IMR-90 (cell line): ENCODE measurements around the gene PRAMEF11. TPM values are rescaled to one million over a fixed set of nuclear protein-coding genes. Genes with fewer than 3 reads are reported as not detected.

Source experiments
- ATAC-seq: fragments of 200-7000 bp; cut with Tn5 transposase; 2 replicates; pipeline ENCODE4 v1.9.1; 2020; ENCODE audit warnings: low read depth, mild to moderate bottlenecking, moderate library complexity
- BruUV-seq: library from RNA; stranded (reverse); fragments of 400-500 nt; replicated peaks from 2 replicates; lab custom pipeline; 2021; lab: Mats Ljungman, UMichigan
- CTCF ChIA-PET: fragments of 300-600 bp; formaldehyde crosslinking; extraction: SDS; loops from one replicate; lab custom pipeline; 2021; ENCODE audit warnings: antibody characterized with exemption; lab: Yijun Ruan, JAX
- POLR2A ChIA-PET: fragments of 300-600 bp; sonication (Branson Sonifier 250); formaldehyde crosslinking; loops from one replicate; lab custom pipeline; 2022; ENCODE audit warnings: antibody characterized with exemption; ENCODE audit not compliant: unreplicated experiment; lab: Charles Lee
- DNase-seq: peaks from one replicate; pipeline ENCODE4 v3.0.0; 2013
- H2AFZ ChIP-seq: replicated peaks from 2 replicates; pipeline ENCODE3; 2013; ENCODE audit warnings: low read length, mild to moderate bottlenecking; ENCODE audit not compliant: poor library complexity
- H2AK5ac ChIP-seq: 2 replicates; pipeline ENCODE4 v1.6.1; 2013; ENCODE audit warnings: low read depth, low read length, inconsistent platforms
- H2AK9ac ChIP-seq: replicated peaks from 2 replicates; pipeline ENCODE3; 2013; ENCODE audit warnings: mild to moderate bottlenecking, low read depth, low read length, moderate library complexity; ENCODE audit not compliant: poor library complexity
- H2BK120ac ChIP-seq: 2 replicates; pipeline ENCODE4 v1.6.1; 2013; ENCODE audit warnings: low read depth, low read length, inconsistent platforms
- H2BK15ac ChIP-seq: 3 replicates; pipeline ENCODE4 v1.6.1; 2013; ENCODE audit warnings: low read depth, low read length, inconsistent platforms
- H2BK20ac ChIP-seq: 2 replicates; pipeline ENCODE4 v1.6.1; 2013; ENCODE audit warnings: low read depth, mild to moderate bottlenecking, inconsistent platforms, low read length, moderate library complexity
- H2BK5ac ChIP-seq: 2 replicates; pipeline ENCODE4 v1.6.1; 2013; ENCODE audit warnings: mild to moderate bottlenecking, low read depth, low read length, inconsistent platforms; ENCODE audit not compliant: poor library complexity, severe bottlenecking
- H3K14ac ChIP-seq: replicated peaks from 2 replicates; pipeline ENCODE4 v1.6.1; 2013; ENCODE audit warnings: low read depth, low read length, inconsistent platforms
- H3K18ac ChIP-seq: 2 replicates; pipeline ENCODE4 v1.6.1; 2013; ENCODE audit warnings: low read depth, low read length, control low read depth
- H3K23ac ChIP-seq: 2 replicates; pipeline ENCODE4 v1.6.1; 2013; ENCODE audit warnings: low read depth, low read length, inconsistent platforms
- H3K27ac ChIP-seq: 2 replicates; pipeline ENCODE4 v1.5.1; 2013; ENCODE audit warnings: mild to moderate bottlenecking, control low read depth, low read length; ENCODE audit not compliant: insufficient read depth
- H3K27me3 ChIP-seq: 2 replicates; pipeline ENCODE4 v1.6.1; 2013; ENCODE audit warnings: low read length; ENCODE audit not compliant: control insufficient read depth, insufficient read depth
- H3K36me3 ChIP-seq: 2 replicates; pipeline ENCODE4 v1.6.1; 2013; ENCODE audit warnings: low read length, mixed read lengths; ENCODE audit not compliant: control insufficient read depth, insufficient read depth
- H3K4ac ChIP-seq: 2 replicates; pipeline ENCODE4 v1.6.1; 2013; ENCODE audit warnings: low read depth, low read length, inconsistent platforms
- H3K4me1 ChIP-seq: 2 replicates; pipeline ENCODE4 v1.6.1; 2013; ENCODE audit warnings: low read length, mixed read lengths; ENCODE audit not compliant: control insufficient read depth, insufficient read depth
- H3K4me2 ChIP-seq: 2 replicates; pipeline ENCODE4 v1.6.1; 2013; ENCODE audit warnings: low read depth, mild to moderate bottlenecking, control low read depth, low read length, moderate library complexity
- H3K4me3 ChIP-seq: 2 replicates; pipeline ENCODE4 v1.5.1; 2013; ENCODE audit warnings: low read depth, mild to moderate bottlenecking, control low read depth, low read length, moderate library complexity; ENCODE audit not compliant: insufficient read depth
- H3K56ac ChIP-seq: 2 replicates; pipeline ENCODE4 v1.6.1; 2013; ENCODE audit warnings: low read length, inconsistent platforms; ENCODE audit not compliant: insufficient read depth; ENCODE audit errors: extremely low read depth
- H3K79me1 ChIP-seq, 2 experiments: 2 replicates each; pipeline ENCODE4 v1.6.1; 2013; ENCODE audit warnings: low read length in 2 of 2, inconsistent platforms in 1 of 2, low read depth in 1 of 2
- H3K9ac ChIP-seq: 2 replicates; pipeline ENCODE4 v1.6.1; 2013; ENCODE audit warnings: low read depth, low read length, control low read depth
- H3K9me1 ChIP-seq: 2 replicates; pipeline ENCODE4 v1.6.1; 2013; ENCODE audit warnings: low read length, inconsistent platforms; ENCODE audit not compliant: insufficient read depth
- H3K9me3 ChIP-seq: 2 replicates; pipeline ENCODE4 v1.6.1; 2013; ENCODE audit warnings: low read length; ENCODE audit not compliant: control insufficient read depth, insufficient read depth
- H4K20me1 ChIP-seq: 2 replicates; pipeline ENCODE4 v1.6.1; 2013; ENCODE audit warnings: low read length, inconsistent platforms; ENCODE audit not compliant: insufficient read depth
- H4K5ac ChIP-seq: 2 replicates; pipeline ENCODE4 v1.6.1; 2013; ENCODE audit warnings: mild to moderate bottlenecking, low read depth, low read length, control low read depth
- H4K8ac ChIP-seq, 2 experiments: 2 replicates each; pipeline ENCODE4 v1.6.1; 2013; ENCODE audit warnings: low read depth in 2 of 2, low read length in 2 of 2, control low read depth in 1 of 2, inconsistent platforms in 1 of 2
- H4K91ac ChIP-seq: 2 replicates; pipeline ENCODE4 v1.6.1; 2013; ENCODE audit warnings: low read depth, low read length, inconsistent platforms; ENCODE audit not compliant: insufficient read depth
- CEBPB ChIP-seq: IDR thresholded peaks from 2 replicates; pipeline ENCODE4 v1.6.1; 2012; ENCODE audit warnings: low read depth, low read length, improper control_type of control experiment
- CTCF ChIP-seq: conservative IDR thresholded peaks from 2 replicates; pipeline ENCODE4 v1.5.1; 2012; ENCODE audit warnings: mild to moderate bottlenecking, low read depth, low read length, improper control_type of control experiment
- FOS ChIP-seq: fragments of 150-350 bp; IDR thresholded peaks from 2 replicates; pipeline ENCODE4 v1.6.1; 2016; ENCODE audit warnings: low read depth, low read length
- MAFK ChIP-seq: IDR thresholded peaks from 2 replicates; pipeline ENCODE4 v1.6.1; 2012; ENCODE audit warnings: low read depth, low read length, improper control_type of control experiment
- MAZ ChIP-seq: IDR thresholded peaks from 2 replicates; pipeline ENCODE4 v1.6.1; 2012; ENCODE audit warnings: low read depth, mild to moderate bottlenecking, low read length, improper control_type of control experiment, moderate library complexity, borderline replicate concordance
- MXI1 ChIP-seq: IDR thresholded peaks from 2 replicates; pipeline ENCODE4 v1.6.1; 2012; ENCODE audit warnings: low read depth, mild to moderate bottlenecking, low read length, moderate library complexity, borderline replicate concordance
- NFE2L2 ChIP-seq: fragments of 150-350 bp; IDR thresholded peaks from 2 replicates; pipeline ENCODE4 v1.6.1; 2016; ENCODE audit warnings: low read depth, mild to moderate bottlenecking, low read length
- RCOR1 ChIP-seq: IDR thresholded peaks from 2 replicates; pipeline ENCODE4 v1.6.1; 2012; ENCODE audit warnings: mild to moderate bottlenecking, low read length, improper control_type of control experiment; ENCODE audit not compliant: insufficient replicate concordance
- WGBS, 2 experiments: methylation state at CpG; one replicate each; pipeline versions ENCODE4 v1.1.5 to v1.1.7; 2013; ENCODE audit warnings: missing lambda C conversion rate in 2 of 2; ENCODE audit not compliant: insufficient read length in 1 of 2; ENCODE audit errors: extremely low coverage in 2 of 2; 5-methylcytosine and 5-hydroxymethylcytosine counted together
- dilution Hi-C: fragments of 300-500 bp; cut with HindIII; formaldehyde crosslinking; loops from one replicate; pipeline ENCODE4 v1.14.3; 2018; ENCODE audit warnings: low sequenced_read_pairs; ENCODE audit not compliant: unreplicated experiment
- in situ Hi-C: fragments of 300-500 bp; cut with MboI; formaldehyde crosslinking; loops from 3 replicates; pipeline ENCODE4 v1.14.3; 2019; ENCODE audit warnings: low sequenced_read_pairs, inconsistent platforms, mixed read lengths
- intact Hi-C: fragments of 100-400 bp; cut with micrococcal nuclease; formaldehyde crosslinking; loops from 2 replicates; pipeline ENCODE4 v1.10.0; 2022
- polyA plus RNA-seq, 3 experiments: library from polyadenylated mRNA; depleted of rRNA; stranded (reverse); fragments of >200 nt; gene quantifications; 2 replicates each; pipeline ENCODE4 v1.2.3, GENCODE V29; 2012; ENCODE audit warnings: low replicate concordance in 1 of 3
- total RNA-seq: library from RNA; depleted of rRNA; stranded (reverse); fragments of >200 nt; gene quantifications from 2 replicates; pipeline ENCODE4 v1.2.3, GENCODE V29; 2012

PRAMEF11 gene
- total and polyA plus RNA-seq, 2 of the 4 experiments (the other 2 are of a cell fraction): not detected

GRCh38 chr1:12810691-12811408 is 20.4 kb downstream of the PRAMEF11 start:
- Histone ChIP-seq H3K27me3 (no peaks in the 10 kb centered on the region), H3K18ac (no peak overlapping the region), H2BK5ac (no peak overlapping the region), H4K8ac (no peak overlapping the region), H2AFZ (no peak overlapping the region), H2BK120ac (no peak overlapping the region), H3K36me3 (no peaks in the 10 kb centered on the region), H3K4me2 (no peak overlapping the region), H4K5ac (no peak overlapping the region), H3K9me1 (no peaks in the 10 kb centered on the region), H3K27ac (no peak overlapping the region), H3K4me1 (no peaks in the 10 kb centered on the region), H3K4me3 (no peak overlapping the region), H3K23ac (no peak overlapping the region), H2AK9ac (no peak overlapping the region), H4K91ac (no peak overlapping the region), H3K4ac (no peak overlapping the region), H3K9ac (no peak overlapping the region), H3K14ac (no peak overlapping the region), H3K56ac (no peak overlapping the region), H2AK5ac (no peak overlapping the region), H3K79me1 (no peaks in the 10 kb centered on the region), H3K9me3 (peaks cover 21% of the 10 kb centered on the region), H2BK20ac (no peak overlapping the region), H2BK15ac (no peak overlapping the region), H4K20me1 (no peaks in the 10 kb centered on the region)
- no TSS peak for BruUV-seq
- no peak for ATAC-seq
- no peak for DNase-seq
- intact Hi-C loops: no loop called here
- ChIA-PET POLR2A (no interaction called here), CTCF (no interaction called here)
- dilution Hi-C loops: no loop called here
- in situ Hi-C loops: no loop called here
- TF ChIP-seq FOS: no peak
- no peak for TF ChIP-seq MXI1
- TF ChIP-seq MAZ: no peak
- TF ChIP-seq RCOR1: no peak
- TF ChIP-seq NFE2L2: no peak
- TF ChIP-seq CEBPB: no peak
- TF ChIP-seq CTCF: no peak
- TF ChIP-seq MAFK: no peak
- 17% methylated on average over 1 of the region's 5 CpGs; no CpG with 5 or more reads in 1 of the 2 experiments for WGBS, 2 experiments
